Astrocyte (in vitro differentiated cells and primary cell): Measurements from ENCODE around the gene IPO13.

ENCODE experiments used
- EZH2 ChIP-seq: IDR thresholded peaks from 2 replicates; pipeline ENCODE4 v1.6.1; 2012; ENCODE audit warnings: mild to moderate bottlenecking, low read length, inconsistent platforms; ENCODE audit not compliant: insufficient read depth
- TF ChIP-seq, protein P1 (sequence below): IDR thresholded peaks from 2 replicates; pipeline ENCODE4 v1.5.1; 2011; ENCODE audit warnings: low read depth, mild to moderate bottlenecking, inconsistent platforms, low read length, moderate library complexity; ENCODE audit not compliant: insufficient read depth

GRCh38 chr1:43962324-43962723, 15.6 kb downstream of the IPO13 start:
- TF ChIP-seq, protein P1, sequence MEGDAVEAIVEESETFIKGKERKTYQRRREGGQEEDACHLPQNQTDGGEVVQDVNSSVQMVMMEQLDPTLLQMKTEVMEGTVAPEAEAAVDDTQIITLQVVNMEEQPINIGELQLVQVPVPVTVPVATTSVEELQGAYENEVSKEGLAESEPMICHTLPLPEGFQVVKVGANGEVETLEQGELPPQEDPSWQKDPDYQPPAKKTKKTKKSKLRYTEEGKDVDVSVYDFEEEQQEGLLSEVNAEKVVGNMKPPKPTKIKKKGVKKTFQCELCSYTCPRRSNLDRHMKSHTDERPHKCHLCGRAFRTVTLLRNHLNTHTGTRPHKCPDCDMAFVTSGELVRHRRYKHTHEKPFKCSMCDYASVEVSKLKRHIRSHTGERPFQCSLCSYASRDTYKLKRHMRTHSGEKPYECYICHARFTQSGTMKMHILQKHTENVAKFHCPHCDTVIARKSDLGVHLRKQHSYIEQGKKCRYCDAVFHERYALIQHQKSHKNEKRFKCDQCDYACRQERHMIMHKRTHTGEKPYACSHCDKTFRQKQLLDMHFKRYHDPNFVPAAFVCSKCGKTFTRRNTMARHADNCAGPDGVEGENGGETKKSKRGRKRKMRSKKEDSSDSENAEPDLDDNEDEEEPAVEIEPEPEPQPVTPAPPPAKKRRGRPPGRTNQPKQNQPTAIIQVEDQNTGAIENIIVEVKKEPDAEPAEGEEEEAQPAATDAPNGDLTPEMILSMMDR, result no peak
- no peak for TF ChIP-seq EZH2
